Stimulated activated CD4-positive, alpha-beta T cell treated with anti-CD3 and anti-CD28 coated beads, Interleukin-2, amount 100 ng/mL, for 48 hours (primary cell): ENCODE results near the gene SLC5A11.

ENCODE experiments used
- DNase-seq, 2 donors: peaks; one replicate each; pipeline ENCODE4 v3.0.0-alpha.2; 2020

Gene SLC5A11

DNA sequence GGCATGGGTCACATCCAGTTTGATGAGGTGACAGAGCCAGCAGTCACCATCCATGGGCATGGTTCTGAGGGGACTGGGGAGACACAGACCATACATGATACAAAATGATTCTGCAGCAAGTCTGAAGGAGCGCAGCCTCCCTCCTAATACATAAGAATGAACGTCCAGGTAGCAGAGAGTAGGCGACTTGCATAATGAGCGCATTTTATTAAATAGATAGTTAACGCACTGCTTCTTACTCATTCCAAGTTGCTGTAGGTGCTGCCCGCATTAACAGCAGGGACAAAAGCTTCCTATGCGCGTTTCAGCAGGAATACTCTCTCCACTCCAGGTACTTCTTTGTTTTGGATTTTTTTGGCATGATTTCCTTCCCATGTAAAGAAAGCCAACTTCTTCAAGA, 73.8 kb downstream of the SLC5A11 start:
- no peak for DNase-seq

DNA sequence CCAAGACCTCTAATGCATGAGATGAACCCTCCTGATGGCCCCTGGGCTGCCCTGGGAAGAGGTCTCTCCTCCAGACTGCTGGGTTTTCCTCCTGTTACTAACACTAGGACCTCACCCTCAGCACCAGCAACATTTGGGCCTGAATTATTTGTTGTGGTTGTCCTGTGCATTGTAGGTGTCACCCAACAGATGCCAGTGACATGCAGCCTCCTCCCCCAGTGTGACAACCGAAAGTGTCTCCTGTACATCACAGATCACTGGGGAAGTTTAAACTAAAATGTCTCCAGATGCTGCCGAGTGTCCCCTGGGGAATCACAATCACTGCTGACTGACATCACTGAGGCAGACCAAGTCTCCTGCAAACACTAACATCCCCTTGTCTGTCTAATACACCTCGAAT, 74.8 kb downstream of the SLC5A11 start:
- DNase-seq = no peak

DNA sequence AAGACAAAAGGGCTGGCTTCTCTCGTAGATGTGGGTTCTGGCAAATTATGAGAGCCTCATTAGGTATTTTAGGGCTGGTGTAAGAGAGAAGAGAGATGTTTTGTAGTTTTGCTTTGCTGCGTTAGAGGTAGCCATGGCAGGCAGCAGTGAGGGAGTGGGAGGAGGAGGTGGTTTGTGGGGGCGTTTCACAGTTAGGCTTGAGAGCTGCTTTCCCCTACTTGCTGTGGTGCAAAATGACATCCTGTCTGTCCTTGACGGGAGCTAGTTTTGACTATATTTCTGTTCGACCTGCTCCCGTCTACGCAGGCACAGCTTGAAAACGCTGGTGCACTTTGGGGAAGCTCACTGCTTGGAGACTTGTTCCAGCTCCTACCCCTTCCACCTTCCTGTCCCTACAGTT, 75.5 kb downstream of the SLC5A11 start:
- DNase-seq = no peak

- no peak for DNase-seq
These were observed 79.4 kb downstream of the SLC5A11 start for GRCh38 chr16:24925163-24925562.

- DNase-seq = no peak
These were observed 83.6 kb downstream of the SLC5A11 start for GRCh38 chr16:24929409-24929808.

GRCh38 chr16:24930440-24930839, 84.7 kb downstream of the SLC5A11 start:
- no peak for DNase-seq

DNA sequence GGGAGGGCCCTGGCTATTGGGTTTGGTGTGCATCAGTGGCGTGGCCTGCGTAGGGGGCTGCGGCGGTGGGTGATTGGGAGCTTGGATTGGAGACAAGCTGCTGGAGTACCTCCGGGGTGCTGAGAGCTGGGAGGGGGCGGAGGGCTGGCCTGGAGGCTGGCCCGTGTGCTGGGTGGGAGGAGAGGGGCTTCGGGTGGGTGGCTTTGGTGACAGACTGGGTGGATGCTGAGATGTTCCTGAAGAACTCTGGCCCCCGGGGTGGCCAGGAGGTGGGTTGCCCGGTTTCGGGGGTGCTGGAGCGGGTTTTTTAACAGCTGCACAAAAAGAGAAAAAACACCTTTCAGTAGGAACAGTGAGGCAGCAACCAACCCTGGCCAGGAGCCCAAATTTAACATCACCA, 85.3 kb downstream of the SLC5A11 start:
- no peak for DNase-seq

- no peak for DNase-seq
These were observed 89.6 kb downstream of the SLC5A11 start for GRCh38 chr16:24935336-24935735.

GRCh38 chr16:24936151-24936550, 90.4 kb downstream of the SLC5A11 start:
- no peak for DNase-seq

DNA sequence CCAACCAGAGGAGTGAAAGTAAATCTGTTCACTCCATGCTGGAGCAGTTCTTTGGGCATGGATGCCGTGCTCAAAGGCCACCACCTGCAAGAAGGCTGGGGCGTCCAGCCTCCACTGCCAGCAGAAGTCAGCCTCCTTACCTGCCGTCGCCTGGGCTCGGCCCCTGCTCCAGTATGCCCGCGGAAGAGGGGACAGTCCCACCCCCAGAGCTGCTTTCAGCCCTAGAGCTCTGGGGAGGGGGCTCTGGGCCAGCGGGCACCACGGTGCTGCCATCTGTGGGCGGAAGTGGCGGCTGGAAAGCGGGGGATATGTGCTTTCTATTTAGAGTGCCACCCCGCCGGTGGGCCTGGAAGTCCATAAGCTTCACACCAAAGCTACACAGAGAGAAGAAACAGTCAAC, 93.5 kb downstream of the SLC5A11 start:
- DNase-seq = no peak

- DNase-seq = no peak
These were observed 94.0 kb downstream of the SLC5A11 start for GRCh38 chr16:24939738-24940137.

- no peak for DNase-seq
These were observed 97.7 kb downstream of the SLC5A11 start for GRCh38 chr16:24943471-24943870.

DNA sequence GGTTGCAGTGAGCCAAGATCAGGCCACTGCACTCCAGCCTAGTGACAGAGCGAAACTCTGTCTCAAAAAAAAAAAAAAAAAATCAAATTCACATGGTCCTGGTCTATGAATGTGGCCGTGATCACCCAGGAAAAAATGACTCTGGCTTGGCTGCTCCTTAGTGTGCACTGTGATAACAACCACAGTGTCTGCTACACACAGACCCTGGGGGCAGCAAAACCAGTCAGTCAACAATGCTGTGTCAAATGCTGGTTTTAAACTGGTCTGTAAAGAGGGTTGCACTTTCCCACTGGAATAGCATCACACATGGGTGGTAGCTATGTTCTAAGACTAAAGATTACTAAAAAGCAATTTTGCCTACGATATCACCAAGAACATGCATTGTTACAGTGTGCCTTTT, 98.4 kb downstream of the SLC5A11 start:
- DNase-seq = no peak

GRCh38 chr16:24946155-24946554, 100.4 kb downstream of the SLC5A11 start:
- DNase-seq = no peak

DNA sequence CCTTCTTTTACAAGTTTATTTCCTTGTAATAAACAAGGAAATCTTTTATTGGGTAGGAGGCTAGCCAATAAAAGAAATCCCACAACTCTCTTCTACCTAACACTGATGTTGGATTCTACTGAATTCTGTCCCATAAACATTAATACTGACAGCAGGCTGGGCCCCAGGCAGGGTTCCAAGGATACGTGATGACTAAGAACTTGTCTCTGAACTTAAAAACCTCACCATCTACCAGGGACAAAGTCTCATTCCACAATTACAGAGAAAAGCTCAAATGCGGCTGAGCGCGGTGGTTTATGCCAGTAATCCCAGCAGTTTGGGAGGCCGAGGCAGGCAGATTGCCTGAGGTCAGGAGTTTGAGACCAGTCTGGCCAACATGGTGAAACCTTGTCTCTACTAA, 104.5 kb downstream of the SLC5A11 start:
- DNase-seq = no peak

GRCh38 chr16:24953306-24953705, 107.5 kb downstream of the SLC5A11 start:
- no peak for DNase-seq

GRCh38 chr16:24953721-24954120, 108.0 kb downstream of the SLC5A11 start:
- DNase-seq = no peak

GRCh38 chr16:24954137-24954536, 108.4 kb downstream of the SLC5A11 start:
- no peak for DNase-seq

DNA sequence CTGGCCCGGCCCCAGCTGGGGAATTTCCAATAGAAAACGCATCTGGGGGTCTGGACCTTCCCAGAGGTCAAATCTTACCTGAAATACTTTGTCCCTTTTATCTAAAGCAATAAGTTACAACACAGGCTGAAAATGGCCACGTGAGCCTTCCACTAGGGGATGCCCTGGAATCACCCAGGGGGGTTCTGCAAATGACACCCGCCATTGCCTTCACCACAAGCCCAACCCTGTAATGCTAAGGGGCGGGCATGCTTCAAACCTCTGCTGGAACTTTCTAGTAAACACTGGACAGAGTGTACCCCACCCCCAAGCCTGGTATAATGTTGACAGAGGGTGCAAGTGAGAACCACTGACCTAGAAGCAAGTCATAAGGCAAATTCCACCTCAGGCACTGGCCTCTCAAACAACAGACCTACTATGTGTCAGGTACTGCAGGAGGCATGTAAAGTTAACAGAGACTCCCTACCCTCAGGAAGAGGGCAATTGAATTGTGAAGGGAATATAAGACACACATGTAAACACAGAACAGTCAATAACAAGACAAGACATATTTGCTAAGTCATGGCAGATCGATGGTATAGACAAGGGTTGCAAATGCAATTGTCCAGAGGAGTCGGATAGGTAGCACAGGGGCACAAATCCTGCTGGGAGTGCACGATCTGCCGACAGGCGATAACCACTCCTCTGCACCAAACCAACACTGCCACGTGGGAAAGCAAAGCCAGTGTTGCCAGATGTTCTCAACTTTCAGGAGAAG, 110.4 kb downstream of the SLC5A11 start:
- DNase-seq = no peak

DNA sequence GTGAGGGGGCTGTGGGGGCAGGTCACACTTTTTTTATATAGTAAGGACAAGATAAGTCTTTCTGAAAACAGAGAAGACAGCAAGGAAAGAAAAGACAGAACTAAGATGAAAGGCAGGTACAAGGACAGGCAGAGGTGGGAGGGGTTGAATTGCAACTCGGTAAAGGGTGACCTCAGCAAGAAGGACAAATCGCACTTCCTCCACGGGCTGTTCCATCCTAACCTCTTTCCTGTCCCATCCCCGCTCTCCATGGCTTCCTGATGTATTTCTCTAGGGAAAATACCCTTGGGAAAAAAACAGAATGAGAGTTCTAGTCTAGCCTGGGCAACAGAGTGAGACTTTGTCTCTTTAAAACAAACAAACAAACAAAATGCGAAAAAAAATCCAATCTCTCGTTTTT, 112.1 kb downstream of the SLC5A11 start:
- no peak for DNase-seq
